ENCODE results near the gene KRTAP22-2. TPM values are rescaled to one million over a fixed set of nuclear protein-coding genes. Genes with fewer than 3 reads are reported as not detected.

Gene KRTAP22-2
- total RNA-seq, 1 donor, result not detected

DNA sequence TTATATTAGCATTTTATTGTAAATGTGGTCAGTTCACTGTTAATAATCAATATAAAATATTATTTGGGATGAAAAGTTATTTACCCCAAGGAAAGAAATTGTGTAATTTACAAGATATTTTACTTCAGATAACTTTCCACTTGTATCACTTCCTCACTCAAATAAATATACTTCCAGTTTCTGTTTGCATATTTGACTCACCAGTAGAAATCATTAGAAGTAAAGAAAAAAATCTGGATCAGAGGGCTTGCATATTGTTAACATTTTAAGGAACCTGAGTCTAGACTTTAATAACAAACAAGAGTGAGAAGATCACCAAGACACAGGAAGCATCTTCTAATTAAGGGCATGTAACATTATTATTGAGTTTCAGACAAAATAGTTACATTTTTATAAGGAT is 29.9 kb upstream of the KRTAP22-2 start:
- H2AFZ ChIP-seq (ENCODE audit: low read length), result no peak overlapping the region
- no peaks in the 10 kb centered on the region for H3K36me3 ChIP-seq (ENCODE audit: insufficient read depth, low read length)
- no peaks in the 10 kb centered on the region for H3K79me2 ChIP-seq (ENCODE audit: insufficient read depth, low read length)
- no peak for TF ChIP-seq CTCF (IDR thresholded peaks at IDR 0.05; ENCODE audit: extremely low read depth, low read depth, low read length)
- H3K9me3 ChIP-seq (ENCODE audit: low read depth, low read length), result peaks cover 5% of the 10 kb centered on the region
- H3K4me1 ChIP-seq (ENCODE audit: insufficient read depth, low read length), result no peaks in the 10 kb centered on the region
- H4K20me1 ChIP-seq (ENCODE audit: insufficient read depth, low read length), result no peaks in the 10 kb centered on the region
- H3K4me3 ChIP-seq (ENCODE audit: insufficient read depth, low read length), result no peak overlapping the region
- no peak for DNase-seq (ENCODE audit: insufficient read length, low spot score, missing footprints)
- no peak overlapping the region for H3K27ac ChIP-seq (ENCODE audit: low read depth, low read length)
- no peak overlapping the region for H3K4me2 ChIP-seq (ENCODE audit: insufficient read depth, low read length)
- H3K27me3 ChIP-seq (ENCODE audit: insufficient read depth, low read length), result no peaks in the 10 kb centered on the region

DNA sequence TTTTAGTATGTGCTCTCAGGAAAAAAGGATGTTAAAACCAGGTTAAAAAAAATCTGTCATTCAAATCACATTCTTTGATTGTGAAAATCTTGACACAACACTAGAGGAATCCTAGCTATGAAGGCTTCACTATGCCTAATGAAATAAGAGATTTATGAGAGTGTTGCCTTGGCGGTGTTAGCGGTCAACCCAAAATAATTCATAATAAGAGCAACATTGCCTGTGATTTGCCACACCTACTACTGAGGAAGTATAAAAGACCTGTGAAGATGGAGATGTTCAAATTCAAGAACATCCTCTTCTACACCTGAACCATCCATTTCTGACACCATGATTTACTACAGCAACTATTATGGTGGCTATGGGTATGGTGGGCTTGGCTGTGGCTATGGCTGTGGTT is 25.9 kb upstream of the KRTAP22-2 start, which contains the start of gene KRTAP20-1:
TSS of gene KRTAP20-1 (plus strand) at position 301 of the 400 bp plus-strand sequence. CDS start at position 331, 30 bp downstream.
- H3K4me1 ChIP-seq (ENCODE audit: insufficient read depth, low read length), result no peaks in the 10 kb centered on the region
- peaks cover 8% of the 10 kb centered on the region for H3K9me3 ChIP-seq (ENCODE audit: low read depth, low read length)
- no peaks in the 10 kb centered on the region for H3K36me3 ChIP-seq (ENCODE audit: insufficient read depth, low read length)
- H3K79me2 ChIP-seq (ENCODE audit: insufficient read depth, low read length), result no peaks in the 10 kb centered on the region
- no peak within 1 kb of the TSS for H2AFZ ChIP-seq (ENCODE audit: low read length)
- H3K27me3 ChIP-seq (ENCODE audit: insufficient read depth, low read length), result no peaks in the 10 kb centered on the region
- no peak within 1 kb of the TSS for H3K27ac ChIP-seq (ENCODE audit: low read depth, low read length)
- H4K20me1 ChIP-seq (ENCODE audit: insufficient read depth, low read length), result no peaks in the 10 kb centered on the region
- no peak for TF ChIP-seq CTCF (IDR thresholded peaks at IDR 0.05; ENCODE audit: extremely low read depth, low read depth, low read length)
- no peak within 1 kb of the TSS for H3K4me2 ChIP-seq (ENCODE audit: insufficient read depth, low read length)
- peak; percentile 18 for DNase-seq (ENCODE audit: insufficient read length, low spot score, missing footprints)
- no peak within 1 kb of the TSS for H3K4me3 ChIP-seq (ENCODE audit: insufficient read depth, low read length)

DNA sequence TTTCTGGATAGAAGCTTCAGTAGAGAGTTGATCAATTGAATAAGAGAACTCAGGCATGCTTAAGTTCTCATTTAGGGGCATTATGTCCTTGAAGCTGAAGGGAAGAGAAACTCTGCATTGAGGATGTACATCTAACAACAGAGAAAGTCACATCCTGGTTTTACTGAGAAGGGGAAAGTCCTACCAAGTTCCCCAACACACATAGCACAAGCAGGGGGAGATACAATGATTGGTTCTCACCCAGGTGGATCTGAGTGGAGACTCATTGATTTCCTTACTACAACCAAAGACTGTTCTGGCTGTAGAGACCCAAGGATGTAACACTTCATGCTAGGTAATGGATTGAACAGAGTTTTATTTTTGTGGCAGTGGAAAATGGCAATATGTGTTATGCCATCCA is 25.0 kb upstream of the KRTAP22-2 start:
- no peaks in the 10 kb centered on the region for H3K36me3 ChIP-seq (ENCODE audit: insufficient read depth, low read length)
- DNase-seq (ENCODE audit: insufficient read length, low spot score, missing footprints), result no peak

GRCh38 chr21:30613836-30614235 is 23.6 kb upstream of the KRTAP22-2 start, which contains the start of gene KRTAP6-1:
Gene KRTAP6-1, minus strand, starts transcription at chr21:30613930. Its CDS starts 26 bp downstream, at chr21:30613904.
- Histone ChIP-seq H3K36me3 (ENCODE audit: insufficient read depth, low read length) (no peaks in the 10 kb centered on the region), H3K79me2 (ENCODE audit: insufficient read depth, low read length) (no peaks in the 10 kb centered on the region), H2AFZ (ENCODE audit: low read length) (no peak within 1 kb of the TSS), H3K27me3 (ENCODE audit: insufficient read depth, low read length) (no peaks in the 10 kb centered on the region), H3K4me2 (ENCODE audit: insufficient read depth, low read length) (no peak within 1 kb of the TSS), H4K20me1 (ENCODE audit: insufficient read depth, low read length) (no peaks in the 10 kb centered on the region), H3K27ac (ENCODE audit: low read depth, low read length) (no peak within 1 kb of the TSS), H3K4me1 (ENCODE audit: insufficient read depth, low read length) (no peaks in the 10 kb centered on the region), H3K4me3 (ENCODE audit: insufficient read depth, low read length) (no peak within 1 kb of the TSS), H3K9me3 (ENCODE audit: low read depth, low read length) (peaks cover 8% of the 10 kb centered on the region)
- DNase-seq (ENCODE audit: insufficient read length, low spot score, missing footprints), result no peak
- TF ChIP-seq CTCF (IDR thresholded peaks at IDR 0.05; ENCODE audit: extremely low read depth, low read depth, low read length), result no peak

More for the DNA sequence above, 25.0 kb upstream of the KRTAP22-2 start:
- Histone ChIP-seq H3K79me2 (ENCODE audit: insufficient read depth, low read length) (no peaks in the 10 kb centered on the region), H4K20me1 (ENCODE audit: insufficient read depth, low read length) (no peaks in the 10 kb centered on the region), H3K4me2 (ENCODE audit: insufficient read depth, low read length) (no peak overlapping the region), H3K9me3 (ENCODE audit: low read depth, low read length) (peaks cover 8% of the 10 kb centered on the region), H3K27ac (ENCODE audit: low read depth, low read length) (no peak overlapping the region), H2AFZ (ENCODE audit: low read length) (no peak overlapping the region), H3K4me3 (ENCODE audit: insufficient read depth, low read length) (no peak overlapping the region), H3K4me1 (ENCODE audit: insufficient read depth, low read length) (no peaks in the 10 kb centered on the region), H3K27me3 (ENCODE audit: insufficient read depth, low read length) (no peaks in the 10 kb centered on the region)
- no peak for TF ChIP-seq CTCF (IDR thresholded peaks at IDR 0.05; ENCODE audit: extremely low read depth, low read depth, low read length)
